ENCODE data around the gene CLEC11A.
"Not testable (repeated sequence)": the region's sequence is repeated elsewhere in the genome, so short reads cannot be mapped to it uniquely, and the experiment has no call there.

- TF ChIP-seq CTCF, POLR2A (IDR thresholded peaks at IDR 0.05): not testable (repeated sequence)
Measured at GRCh38 chr19:50766746-50767145, 43.6 kb downstream of the CLEC11A start.
